Right renal pelvis (tissue), 4 donors: ENCODE measurements around the gene BAHCC1. TPM values are rescaled to one million over a fixed set of nuclear protein-coding genes. Genes with fewer than 3 reads are reported as not detected.
"Not testable (repeated sequence)": the region's sequence is repeated elsewhere in the genome, so short reads cannot be mapped to it uniquely, and the experiment has no call there.

ENCODE experiments used
- DNase-seq, 4 donors: peaks; one replicate each; pipeline ENCODE4 v3.0.0-alpha.2; 2013; ENCODE audit warnings: low read depth in 4 of 4, low spot score in 3 of 4, missing footprints in 1 of 4
- polyA plus RNA-seq, 4 donors: library from polyadenylated mRNA; unstranded; fragments of 120-200 nt; gene quantifications; one replicate each; pipeline ENCODE4 v1.2.1, GENCODE V29; 2013; ENCODE audit not compliant: insufficient read length in 4 of 4

BAHCC1 gene
- polyA plus RNA-seq, 4 donors, result 16.6 to 24.7 (median 18.8) TPM

DNA sequence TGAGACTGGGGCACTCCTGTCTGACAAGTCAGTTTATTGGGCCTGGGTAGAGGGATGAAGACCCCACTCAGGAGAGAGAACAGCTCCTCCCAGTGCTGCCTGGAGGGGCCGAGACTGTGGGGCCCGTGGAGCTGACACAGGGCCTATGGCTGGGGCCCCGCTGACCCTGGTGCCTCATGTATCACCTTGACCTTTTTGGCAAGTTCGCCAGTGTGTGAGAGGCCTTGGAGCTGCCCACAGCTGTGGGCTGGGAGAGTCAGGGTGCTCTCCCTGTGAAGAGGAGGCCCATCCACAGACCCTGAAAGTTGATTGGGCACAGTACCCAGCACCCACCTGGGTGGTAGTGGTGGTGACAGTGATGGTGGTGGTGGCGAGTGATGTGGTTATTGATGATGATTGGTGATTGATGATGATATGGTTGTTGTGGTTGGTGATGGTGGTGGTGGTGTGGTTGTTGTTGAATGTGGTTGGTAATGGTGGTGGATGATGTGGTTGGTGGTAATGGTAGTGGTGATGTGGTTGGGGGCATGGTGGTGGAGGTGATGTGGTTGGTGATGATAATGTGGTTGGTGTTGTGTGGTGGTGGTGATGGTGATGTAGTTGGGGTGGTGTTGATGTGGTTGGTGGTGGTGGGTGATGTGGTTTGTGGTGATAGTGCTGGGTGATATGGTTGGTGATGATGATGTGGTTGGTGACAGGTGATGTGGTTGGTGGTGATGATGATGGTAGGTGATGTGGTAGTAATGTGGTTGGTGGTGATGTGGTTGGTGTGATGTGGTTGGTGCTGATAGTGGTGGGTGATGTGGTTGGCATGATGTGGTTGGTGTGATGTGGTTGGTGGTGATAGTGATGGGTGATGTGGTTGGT lies 29.1 kb downstream of the BAHCC1 start:
- no peak for DNase-seq

DNA sequence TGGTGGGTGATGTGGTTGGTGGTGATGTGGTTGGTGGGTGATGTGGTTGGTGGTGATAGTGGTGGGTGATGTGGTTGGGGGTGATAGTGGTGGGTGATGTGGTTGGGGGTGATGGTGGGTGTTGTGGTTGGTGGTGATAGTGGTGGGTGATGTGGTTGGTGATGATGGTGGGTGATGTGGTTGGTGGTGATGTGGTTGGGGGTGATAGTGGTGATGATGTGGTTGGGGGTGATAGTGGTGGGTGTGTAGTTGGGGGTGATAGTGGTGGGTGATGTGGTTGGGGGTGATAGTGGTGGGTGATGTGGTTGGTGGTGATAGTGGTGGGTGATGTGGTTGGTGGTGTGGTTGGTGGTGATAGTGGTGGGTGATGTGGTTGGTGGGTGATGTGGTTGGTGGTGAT lies 29.8 kb downstream of the BAHCC1 start:
- DNase-seq, result not testable (repeated sequence)

DNA sequence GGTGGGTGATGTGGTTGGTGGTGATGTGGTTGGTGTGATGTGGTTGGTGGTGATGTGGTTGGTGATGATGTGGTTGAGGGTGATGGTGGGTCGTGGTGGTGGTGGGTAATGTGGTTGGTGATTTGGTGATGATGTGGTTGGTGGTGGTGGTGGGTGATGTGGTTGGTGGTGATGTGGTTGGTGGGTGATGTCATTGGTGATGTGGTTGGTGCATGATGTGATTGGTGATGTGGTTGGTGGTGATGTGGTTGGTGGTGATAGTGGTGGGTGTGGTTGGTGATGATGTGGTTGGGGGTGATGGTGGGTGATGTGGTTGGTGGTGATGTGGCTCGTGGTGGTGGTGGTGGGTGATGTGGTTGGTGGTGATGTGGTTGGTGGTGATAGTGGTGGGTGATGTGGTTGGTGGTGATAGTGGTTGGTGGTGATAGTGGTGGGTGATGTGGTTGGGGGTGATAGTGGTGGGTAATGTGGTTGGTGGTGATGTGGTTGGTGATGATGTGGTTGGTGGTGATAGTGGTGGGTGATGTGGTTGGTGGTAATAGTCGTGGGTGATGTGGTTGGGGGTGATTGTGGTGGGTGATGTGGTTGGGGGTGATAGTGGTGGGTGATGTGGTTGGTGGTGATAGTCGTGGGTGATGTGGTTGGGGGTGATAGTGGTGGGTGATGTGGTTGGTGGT lies 30.6 kb downstream of the BAHCC1 start:
- DNase-seq, result not testable (repeated sequence)

DNA sequence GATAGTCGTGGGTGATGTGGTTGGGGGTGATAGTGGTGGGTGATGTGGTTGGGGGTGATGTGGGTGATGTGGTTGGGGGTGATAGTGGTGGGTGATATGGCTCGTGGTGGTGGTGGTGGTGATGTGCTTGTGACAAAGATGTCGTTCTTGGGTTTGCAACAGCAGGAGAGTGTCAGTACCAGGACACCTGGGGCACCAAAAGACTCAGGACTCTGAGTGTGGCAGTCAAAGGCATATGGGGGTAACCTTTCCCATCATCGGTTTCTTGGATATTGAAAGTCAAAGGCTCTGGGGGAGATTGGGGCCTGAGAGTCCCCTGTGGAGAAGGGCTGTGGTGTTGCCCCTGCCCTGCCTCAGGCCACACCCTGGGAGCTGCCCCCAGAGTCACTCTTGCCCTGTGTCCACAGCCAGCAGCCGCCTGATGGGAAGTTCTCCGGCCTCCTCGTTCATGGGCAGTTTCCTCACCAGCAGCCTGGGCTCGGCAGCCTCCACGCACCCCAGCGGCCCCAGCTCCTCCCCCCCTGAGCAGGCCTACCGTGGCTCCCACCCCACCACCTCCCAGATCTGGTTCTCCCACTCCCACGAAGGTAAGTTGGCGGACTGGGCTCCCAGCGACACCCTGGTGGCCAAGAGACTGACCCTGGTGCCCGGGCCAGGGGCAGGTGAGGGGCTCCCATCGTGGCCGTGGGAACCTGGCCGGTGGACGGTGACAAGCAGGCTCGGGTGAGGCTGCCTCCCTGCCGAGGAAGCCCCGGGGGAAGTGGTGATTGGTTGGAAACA lies 31.3 kb downstream of the BAHCC1 start:
- DNase-seq, result no peak

DNA sequence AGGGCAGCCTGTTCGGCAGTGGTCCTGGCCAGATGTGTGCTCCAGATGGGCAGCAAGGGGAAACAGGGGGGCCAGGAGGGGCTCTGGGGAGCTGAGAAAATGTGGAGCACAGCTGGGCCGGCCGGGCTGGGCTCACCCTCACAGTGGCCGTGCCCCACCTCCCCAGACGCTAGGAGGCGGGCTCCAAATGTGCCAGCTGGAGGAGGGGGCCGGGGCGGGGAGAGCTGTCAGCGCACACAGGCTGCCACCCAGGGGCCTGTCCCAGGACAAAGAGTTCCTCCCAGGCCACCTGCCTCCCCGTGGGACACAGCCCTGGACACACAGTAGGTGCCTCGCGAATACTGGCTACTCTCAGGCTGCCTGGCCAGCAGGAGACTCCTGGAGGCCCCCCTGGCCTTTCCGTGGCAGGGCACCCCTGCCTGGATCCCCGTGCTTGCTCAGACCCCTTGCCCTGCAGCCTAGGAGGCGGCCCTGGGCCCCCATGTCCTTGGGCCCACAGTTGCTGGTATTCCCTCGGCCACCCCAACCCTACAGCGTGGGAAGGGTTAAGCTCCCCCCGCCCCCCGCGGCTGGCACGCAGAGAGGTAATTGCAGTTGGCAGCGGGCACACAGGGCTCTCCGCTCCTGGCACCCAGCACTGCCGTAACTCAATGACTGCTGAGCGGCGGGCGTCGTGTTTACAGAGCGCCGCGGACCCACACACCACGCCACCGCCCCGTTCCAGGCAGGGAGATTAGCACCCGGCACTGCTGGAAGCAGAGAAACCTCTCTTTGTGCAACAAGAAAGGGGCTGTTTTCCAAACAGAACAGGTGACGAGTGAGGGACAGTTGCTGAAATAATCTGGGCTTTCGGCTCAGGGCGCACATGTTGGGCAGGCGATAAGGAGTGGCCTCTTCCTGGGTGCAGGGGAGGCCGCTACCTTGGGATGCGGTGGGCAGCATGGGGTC lies 32.2 kb downstream of the BAHCC1 start:
- no peak for DNase-seq

DNA sequence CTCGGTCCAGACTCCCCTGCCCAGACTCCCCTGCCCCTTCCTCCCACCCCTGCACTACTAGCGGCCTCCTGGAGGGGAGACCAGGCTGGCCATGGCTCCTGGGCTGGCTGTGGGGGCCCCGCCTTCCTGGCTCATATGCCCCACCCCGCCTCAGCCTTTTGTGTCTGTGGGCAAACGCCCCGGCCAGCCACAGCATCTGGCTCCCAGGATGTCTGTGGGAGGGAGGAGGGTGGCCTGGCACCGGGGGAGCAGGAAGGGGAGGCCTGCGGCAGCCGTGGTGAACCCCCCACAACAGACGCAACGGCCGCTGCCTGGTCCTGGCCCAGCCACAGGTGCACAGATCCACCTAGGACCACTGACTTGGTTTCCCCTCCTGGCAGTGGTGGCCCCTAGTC lies 32.9 kb downstream of the BAHCC1 start:
- no peak for DNase-seq

DNA sequence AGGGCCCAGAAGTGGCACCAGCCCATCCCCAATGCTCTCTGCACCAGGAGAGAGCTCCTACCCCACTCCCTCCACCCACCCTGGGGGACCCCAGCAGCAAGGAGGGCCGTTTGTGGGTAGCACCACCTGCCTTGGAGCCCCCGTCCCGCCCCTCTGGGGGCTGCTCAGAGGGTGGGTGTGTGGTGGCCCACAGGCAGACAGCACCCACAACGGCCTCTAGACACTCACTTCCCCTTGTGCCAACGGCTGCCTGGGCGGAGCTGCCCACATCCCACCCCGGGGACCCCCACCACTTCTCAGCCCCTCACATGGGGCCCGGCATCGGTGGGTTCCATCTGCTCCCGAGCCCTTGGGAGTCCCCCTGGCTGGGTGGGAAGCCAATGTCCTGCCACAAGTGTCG lies 33.3 kb downstream of the BAHCC1 start:
- no peak for DNase-seq

DNA sequence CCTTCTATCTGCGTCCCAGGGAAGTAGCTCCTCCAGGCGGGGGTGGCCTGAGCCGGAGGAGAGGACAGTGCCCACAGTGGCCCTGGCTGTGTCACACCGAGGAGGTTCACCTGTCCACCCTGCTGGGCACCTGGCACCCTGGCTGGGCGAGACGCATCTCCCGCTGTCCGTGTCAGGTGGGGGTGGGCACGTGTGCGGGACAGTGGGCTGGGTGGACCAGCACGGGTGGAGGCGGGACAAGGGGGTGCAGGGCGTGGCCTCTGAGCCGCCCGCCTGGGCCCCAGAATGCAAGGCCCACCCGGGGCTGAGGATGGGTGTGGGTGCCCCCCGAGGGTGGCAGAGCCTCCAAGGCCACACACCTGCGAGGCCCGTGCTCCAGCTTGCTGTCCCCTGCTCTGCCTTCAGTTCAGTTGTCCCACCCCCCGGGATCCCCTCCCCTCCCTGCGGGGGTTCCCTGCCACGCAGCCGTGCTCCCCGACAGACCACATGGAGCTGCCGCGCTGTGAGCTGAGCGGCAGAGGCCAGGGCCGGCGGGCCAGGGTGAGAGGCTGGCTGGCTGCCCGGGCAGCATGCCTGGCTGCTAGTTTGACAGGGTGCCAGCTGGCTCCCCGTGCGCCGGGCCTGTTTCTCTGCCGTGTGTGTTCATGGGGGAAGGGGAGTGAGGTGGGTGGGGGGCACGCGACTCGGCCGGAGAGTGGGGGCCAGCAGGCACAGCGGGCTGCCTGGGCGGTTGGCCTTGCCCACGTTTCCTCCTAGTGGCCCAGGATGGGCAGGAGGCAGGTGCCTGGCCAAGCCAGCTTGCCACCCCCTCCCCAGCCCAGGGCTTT lies 33.9 kb downstream of the BAHCC1 start:
- DNase-seq, result no peak

DNA sequence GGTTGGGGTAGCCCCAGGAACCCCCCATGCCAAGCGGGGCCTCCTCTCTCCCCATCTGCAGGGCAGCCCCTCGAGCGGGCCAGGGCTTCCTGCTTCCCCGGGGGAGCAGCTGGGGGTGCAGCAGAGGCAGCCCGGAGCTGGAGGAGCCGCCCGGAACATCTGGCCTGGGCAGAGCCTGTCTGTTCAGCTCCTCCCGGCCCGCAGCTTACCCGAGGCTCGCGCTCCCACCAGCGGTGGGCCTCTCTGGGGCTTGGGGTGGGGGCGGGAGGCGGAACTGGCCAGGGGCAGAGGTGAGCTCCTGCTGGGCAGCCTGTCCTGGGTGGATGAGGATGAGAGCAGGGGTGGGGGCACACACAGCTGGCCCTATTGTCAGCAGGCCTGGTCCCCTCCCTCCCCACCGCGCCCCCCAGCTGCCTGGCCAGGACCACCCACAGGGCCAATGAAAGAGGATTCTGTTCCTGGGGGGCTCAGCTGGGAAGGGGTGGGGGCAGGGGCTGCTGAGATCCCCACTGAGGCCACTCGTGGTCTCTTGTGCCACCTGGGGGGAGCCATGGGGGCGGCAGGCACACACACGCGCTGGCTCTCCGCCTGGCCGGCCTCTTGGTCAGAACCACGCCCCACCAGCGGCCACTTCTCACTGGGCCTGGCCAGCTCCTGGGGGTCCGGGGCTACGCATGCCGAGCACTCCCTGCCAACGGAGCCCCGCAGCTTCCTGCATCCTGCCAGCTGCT lies 34.7 kb downstream of the BAHCC1 start:
- no peak for DNase-seq

DNA sequence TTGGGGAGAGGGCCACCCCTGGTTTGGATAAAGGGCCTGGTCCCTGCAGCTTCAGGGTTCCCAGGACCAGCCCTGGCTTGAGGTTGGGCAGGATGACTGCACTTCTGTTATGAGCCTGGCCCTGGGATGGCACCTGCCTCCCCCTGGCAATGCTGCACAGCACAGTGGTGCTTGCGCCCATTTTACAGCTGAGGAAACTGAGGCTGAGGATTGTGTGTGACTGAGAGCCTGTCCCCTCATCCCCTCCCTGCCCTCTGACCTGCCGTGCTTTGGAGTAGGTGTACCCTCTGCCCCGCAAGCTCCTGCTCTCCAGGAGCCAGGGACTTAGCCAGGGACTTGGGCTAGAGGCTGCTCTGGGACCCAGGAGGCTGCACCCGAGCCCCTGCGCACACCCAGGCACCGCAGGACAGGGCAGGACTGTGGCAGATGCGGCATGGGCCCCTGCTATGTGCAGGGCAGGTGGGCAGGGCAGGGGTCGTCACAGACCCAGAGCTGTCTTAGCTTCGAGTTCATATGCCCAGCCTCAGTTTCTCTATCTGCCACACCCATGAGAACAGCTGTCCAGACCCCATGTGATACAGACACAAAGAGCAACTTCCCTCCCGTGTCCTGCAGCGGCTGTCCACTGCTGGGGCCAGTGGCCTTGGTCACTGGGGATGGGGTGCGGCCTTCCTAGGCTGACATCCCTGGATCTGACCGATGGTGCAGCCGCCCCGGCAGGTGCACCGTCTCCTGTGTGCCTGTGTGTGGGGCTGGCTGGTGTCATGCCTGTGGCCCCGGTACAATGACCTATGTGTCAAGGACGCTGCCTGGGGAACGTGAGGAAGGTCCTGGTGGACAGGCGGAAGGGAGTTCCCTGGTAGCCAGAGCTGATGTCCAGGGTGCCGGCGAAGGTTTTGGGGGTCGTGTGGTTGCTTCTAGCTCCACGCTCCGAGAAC lies 36.6 kb downstream of the BAHCC1 start:
- DNase-seq, result no peak

DNA sequence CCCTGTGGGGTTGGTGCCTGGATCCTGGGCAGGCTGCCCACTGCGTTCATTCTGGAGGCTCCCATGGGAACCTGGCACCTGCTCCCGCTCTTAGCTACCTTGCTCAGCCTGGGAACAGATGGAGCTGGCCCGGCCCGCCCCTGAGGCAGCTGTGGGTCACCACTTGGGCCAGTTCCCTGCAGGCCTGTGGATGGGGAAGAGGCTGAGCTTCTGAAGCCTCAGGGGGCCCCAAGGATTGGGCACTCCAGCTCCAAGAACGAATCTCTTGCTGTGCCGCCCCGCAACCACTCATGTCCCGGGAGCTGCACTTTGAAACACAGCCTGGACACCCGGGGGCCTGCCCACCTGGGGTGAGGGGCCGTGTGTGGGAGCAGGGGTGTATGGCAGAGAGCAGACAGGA lies 37.7 kb downstream of the BAHCC1 start:
- no peak for DNase-seq

DNA sequence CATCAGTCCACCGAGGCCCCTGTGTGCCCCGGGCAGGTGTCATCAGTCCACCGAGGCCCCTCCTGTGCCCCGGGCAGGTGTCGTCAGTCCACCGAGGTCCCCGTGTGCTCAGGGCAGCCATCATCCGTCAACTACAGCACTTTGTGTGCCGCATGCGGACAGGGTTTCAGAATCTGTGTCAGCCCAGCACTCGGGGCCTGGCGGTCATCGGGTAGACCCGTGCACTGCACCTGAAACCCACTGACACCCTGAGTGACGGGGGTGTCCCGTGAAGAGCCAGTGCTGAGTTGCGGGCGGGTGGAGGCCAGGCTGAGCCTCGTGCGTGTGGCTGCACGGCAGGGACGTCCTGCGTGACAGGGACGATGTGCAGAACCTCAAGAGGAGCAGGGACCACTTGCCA lies 38.4 kb downstream of the BAHCC1 start:
- no peak for DNase-seq

DNA sequence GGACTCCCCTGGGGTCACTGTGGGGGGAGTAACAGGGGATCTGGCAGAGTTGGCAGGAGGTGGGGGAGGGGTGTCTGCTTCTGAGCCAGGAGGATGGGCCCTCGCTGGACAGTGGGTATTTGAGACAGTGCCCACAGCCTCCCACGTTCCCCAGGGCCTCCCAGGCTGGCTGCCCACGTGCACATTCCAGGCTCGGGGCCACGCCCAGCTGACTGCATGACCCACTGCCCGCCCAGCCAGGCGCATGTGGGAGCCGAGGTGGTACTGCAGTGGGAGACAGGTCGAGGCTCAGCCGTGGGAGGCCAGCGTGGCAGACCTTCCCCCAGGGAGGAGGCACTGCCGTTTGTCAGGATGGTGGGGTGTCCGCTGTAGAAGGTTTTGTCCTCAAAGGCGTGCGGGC lies 38.8 kb downstream of the BAHCC1 start:
- peak in 1 of 4 donors; percentile 40 for DNase-seq

DNA sequence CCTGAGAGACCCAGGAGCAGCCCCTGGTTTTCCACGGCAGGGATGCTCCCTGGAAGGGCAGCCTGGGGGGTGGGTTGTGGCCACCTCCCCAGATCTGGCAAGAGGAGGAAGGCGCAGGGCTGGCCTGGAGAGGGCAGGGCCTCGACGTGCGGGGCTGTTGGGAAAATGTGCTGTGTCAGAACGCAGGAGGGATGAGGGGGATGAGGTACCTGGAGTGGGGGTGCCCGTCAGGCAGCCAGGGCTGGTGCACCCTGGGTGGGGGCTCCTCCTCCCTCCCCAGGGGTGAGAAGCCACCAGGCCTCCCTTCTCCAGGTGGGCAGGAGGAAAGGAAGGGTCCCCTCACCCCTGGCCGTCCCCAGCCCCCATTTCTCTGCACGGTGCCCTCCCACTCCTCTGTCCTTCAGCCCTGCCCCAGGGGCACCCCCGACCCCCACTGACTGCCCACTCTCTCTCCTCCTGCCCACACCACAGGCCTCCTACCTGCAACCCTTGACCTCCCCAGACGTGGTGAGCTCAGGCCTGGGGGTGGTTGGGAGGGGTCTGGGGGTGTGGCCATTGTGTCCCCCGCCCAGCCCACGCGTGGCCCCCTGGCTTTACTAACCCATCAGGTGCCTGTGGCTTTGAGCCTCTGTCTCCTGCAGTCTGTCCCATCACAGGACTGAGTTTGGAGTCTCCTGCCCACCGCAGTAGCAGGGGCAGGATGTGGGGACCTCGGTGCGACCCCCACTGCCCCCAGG lies 39.6 kb downstream of the BAHCC1 start:
- no peak for DNase-seq

DNA sequence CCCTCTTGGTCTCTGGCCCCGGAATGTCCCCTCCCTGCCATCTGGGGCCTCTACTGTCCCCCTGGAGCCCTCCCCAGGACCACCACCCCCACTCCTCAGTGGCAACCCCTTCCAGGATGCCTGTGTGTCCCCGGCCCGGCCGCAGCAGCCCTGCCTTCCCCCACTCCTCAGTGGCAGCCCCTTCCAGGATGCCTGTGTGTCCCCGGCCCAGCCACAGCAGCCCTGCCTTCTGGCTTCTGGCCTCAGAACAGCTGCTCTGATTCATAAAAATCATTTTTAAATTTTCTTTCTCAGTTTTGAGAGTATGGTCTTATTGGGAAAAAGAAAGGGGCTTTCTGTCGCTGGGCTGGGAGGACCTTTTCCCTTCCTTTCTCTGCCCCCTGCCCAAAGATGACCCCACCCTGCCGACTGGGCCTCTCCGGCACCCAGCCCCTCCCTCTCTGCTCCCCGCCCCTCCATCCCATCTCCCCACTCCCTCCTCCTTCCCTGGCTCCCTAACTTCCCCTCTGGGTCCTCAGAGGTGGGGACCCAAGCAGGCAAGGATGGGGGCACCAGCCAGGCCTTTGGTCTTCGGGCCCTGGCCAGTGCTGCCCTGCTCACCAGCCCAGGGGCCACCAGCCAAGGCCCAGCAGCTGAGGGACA lies 40.5 kb downstream of the BAHCC1 start:
- no peak for DNase-seq

DNA sequence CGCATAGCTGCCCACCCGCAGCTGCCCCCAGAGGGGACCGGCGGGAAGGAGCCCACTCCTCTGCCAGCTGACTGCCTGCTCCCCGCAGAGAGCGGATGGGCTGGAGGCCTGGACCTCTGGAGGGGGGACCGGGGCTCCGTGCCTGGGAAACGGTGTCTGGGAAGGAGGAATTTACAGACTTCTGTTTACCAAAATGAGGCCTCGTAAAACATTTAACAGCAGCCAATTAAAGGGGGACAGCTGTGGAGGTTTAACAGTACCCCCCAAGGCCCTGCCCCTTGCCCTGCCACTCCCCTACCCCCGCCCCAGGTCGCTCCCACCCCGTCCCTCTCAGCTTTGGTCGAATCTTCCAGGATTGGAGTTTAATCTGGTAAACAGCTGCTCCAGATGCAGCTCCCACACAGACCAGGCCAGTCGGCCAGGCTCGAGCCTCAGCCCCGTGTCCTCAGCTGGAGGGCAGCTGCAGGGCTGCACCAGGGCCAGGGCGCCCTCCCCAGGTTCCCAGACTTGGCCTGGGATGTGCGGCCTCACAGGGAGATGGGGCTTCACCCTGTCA lies 41.1 kb downstream of the BAHCC1 start:
- DNase-seq, result peak in 1 of 4 donors; percentile 38
